DOHH2 (cell line): ENCODE data around the gene MYG1.
A peak's percentile ranks its signal among the peaks of the same experiment; 100 is the strongest.

Experiments used
- H3F3A ChIP-seq: fragments of 200-600 bp; sonication (generic), shearing (Covaris generic); 2 replicates; pipeline ENCODE4 v1.6.0; 2016; ENCODE audit warnings: antibody characterized with exemption, mild to moderate bottlenecking; ENCODE audit not compliant: control insufficient read depth, insufficient read depth
- H3K27ac ChIP-seq: fragments of 200-600 bp; sonication (generic); 2 replicates; pipeline ENCODE4 v1.5.1; 2014; ENCODE audit warnings: low read depth, mild to moderate bottlenecking, low read length, moderate library complexity
- H3K27me3 ChIP-seq: fragments of 200-600 bp; sonication (generic); 2 replicates; pipeline ENCODE4 v1.6.1; 2014; ENCODE audit warnings: mild to moderate bottlenecking, low read length, mixed read lengths; ENCODE audit not compliant: control insufficient read depth
- H3K36me3 ChIP-seq: fragments of 200-600 bp; sonication (generic); 2 replicates; pipeline ENCODE4 v1.6.1; 2014; ENCODE audit warnings: mild to moderate bottlenecking, low read length, moderate library complexity, mixed read lengths; ENCODE audit not compliant: control insufficient read depth
- H3K4me1 ChIP-seq: fragments of 200-600 bp; sonication (generic); 2 replicates; pipeline ENCODE4 v1.6.1; 2014; ENCODE audit warnings: mild to moderate bottlenecking, low read length, mixed read lengths; ENCODE audit not compliant: control insufficient read depth
- H3K4me2 ChIP-seq: fragments of 200-600 bp; sonication (generic); 2 replicates; pipeline ENCODE4 v1.6.0; 2014; ENCODE audit warnings: mild to moderate bottlenecking, low read length, moderate library complexity
- H3K4me3 ChIP-seq: fragments of 200-600 bp; sonication (generic); 2 replicates; pipeline ENCODE4 v1.5.1; 2014; ENCODE audit warnings: mild to moderate bottlenecking, low read length, mixed read lengths
- H3K79me2 ChIP-seq: fragments of 200-600 bp; sonication (generic); 2 replicates; pipeline ENCODE4 v1.6.1; 2014; ENCODE audit warnings: mild to moderate bottlenecking, low read length, mixed read lengths; ENCODE audit not compliant: control insufficient read depth
- H3K9me2 ChIP-seq: fragments of 200-600 bp; sonication (generic); replicated peaks from 2 replicates; pipeline ENCODE4 v1.6.1; 2014; ENCODE audit warnings: mild to moderate bottlenecking, low read length, mixed read lengths; ENCODE audit not compliant: control insufficient read depth
- H3K9me3 ChIP-seq: fragments of 200-600 bp; sonication (generic); 2 replicates; pipeline ENCODE4 v1.6.1; 2014; ENCODE audit warnings: antibody characterized with exemption, low read length, mixed read lengths; ENCODE audit not compliant: control insufficient read depth, insufficient read depth
- H4K20me1 ChIP-seq: fragments of 200-600 bp; sonication (generic); 2 replicates; pipeline ENCODE4 v1.6.0; 2014; ENCODE audit warnings: low read depth, mild to moderate bottlenecking, antibody characterized with exemption, low read length, moderate library complexity; ENCODE audit not compliant: control insufficient read depth, insufficient read depth
- EZH2phosphoT487 ChIP-seq: fragments of 200-600 bp; sonication (generic); IDR thresholded peaks from 2 replicates; pipeline ENCODE4 v1.6.1; 2017; ENCODE audit warnings: borderline replicate concordance, mild to moderate bottlenecking, antibody characterized with exemption, low read length, moderate library complexity, mixed read lengths
- TF ChIP-seq, protein P1 (sequence below): fragments of 200-600 bp; sonication (generic); IDR thresholded peaks from one replicate; pipeline ENCODE4 v1.5.1; 2014; ENCODE audit warnings: antibody characterized with exemption, mild to moderate bottlenecking, low read depth, low read length; ENCODE audit not compliant: poor library complexity, severe bottlenecking

The MYG1 gene

DNA sequence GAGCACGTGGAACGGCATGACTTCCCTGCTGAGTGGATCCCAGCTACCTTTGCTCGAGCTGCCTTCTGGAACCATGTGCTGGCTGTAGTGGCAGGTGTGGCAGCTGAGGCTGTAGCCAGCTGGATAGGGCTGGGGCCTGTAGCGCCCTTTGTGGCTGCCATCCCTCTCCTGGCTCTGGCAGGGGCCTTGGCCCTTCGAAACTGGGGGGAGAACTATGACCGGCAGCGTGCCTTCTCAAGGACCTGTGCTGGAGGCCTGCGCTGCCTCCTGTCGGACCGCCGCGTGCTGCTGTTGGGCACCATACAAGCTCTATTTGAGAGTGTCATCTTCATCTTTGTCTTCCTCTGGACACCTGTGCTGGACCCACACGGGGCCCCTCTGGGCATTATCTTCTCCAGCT, 46.2 kb upstream of the MYG1 start:
- Histone ChIP-seq H3K27me3 (no peaks in the 10 kb centered on the region), H3K4me3 (peak overlapping the region; percentile 99)
- no peak for TF ChIP-seq EZH2phosphoT487
- TF ChIP-seq, protein P1, sequence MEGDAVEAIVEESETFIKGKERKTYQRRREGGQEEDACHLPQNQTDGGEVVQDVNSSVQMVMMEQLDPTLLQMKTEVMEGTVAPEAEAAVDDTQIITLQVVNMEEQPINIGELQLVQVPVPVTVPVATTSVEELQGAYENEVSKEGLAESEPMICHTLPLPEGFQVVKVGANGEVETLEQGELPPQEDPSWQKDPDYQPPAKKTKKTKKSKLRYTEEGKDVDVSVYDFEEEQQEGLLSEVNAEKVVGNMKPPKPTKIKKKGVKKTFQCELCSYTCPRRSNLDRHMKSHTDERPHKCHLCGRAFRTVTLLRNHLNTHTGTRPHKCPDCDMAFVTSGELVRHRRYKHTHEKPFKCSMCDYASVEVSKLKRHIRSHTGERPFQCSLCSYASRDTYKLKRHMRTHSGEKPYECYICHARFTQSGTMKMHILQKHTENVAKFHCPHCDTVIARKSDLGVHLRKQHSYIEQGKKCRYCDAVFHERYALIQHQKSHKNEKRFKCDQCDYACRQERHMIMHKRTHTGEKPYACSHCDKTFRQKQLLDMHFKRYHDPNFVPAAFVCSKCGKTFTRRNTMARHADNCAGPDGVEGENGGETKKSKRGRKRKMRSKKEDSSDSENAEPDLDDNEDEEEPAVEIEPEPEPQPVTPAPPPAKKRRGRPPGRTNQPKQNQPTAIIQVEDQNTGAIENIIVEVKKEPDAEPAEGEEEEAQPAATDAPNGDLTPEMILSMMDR, result no peak

DNA sequence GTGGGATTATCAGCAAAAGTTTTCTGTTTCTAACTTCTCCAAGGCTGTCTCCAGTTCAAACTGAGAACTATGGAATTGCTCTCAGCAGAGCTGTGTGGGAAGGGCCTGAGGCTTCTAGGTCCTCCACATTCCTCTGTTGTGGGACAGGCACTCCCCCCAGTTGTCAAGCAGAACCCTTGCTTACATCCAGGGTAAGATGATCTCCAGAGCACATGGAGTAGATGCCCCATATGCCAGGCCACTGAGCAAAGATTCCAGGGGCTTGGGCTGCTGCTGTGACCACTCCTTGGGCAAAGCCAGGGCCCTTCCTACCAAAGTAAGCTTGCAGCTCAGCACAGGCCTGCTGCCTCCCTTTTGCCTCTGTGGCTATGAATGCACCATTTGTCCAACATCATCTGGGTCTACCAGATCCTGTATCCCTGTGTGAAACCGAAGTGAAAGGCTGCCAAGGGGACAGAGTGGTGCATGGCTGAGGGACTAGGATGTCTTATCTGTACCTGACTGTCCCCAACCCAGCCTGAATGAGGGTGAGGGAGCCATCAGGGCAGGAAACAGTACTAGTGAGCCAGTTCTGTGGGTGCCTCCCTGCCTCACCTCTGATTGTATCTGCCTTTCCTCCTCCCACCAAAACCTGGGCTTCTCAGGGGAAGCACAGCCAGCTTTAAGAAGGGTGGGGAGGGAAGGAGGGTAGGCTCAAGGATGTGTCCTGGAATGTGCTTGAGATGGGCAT, 44.5 kb upstream of the MYG1 start:
- no peaks in the 10 kb centered on the region for H3K9me3 ChIP-seq
- no peaks in the 10 kb centered on the region for H4K20me1 ChIP-seq
- H3K9me2 ChIP-seq, result no peaks in the 10 kb centered on the region
- no peaks in the 10 kb centered on the region for H3K27me3 ChIP-seq
- peaks cover 40% of the 10 kb centered on the region for H3K79me2 ChIP-seq
- H3K4me2 ChIP-seq, result peak overlapping the region; percentile 59
- H3K27ac ChIP-seq, result peak overlapping the region; percentile 77
- peaks cover 21% of the 10 kb centered on the region for H3K36me3 ChIP-seq
- H3K4me3 ChIP-seq, result peak overlapping the region; percentile 47
- H3K4me1 ChIP-seq, result peaks cover 67% of the 10 kb centered on the region
- no peak for TF ChIP-seq EZH2phosphoT487
- TF ChIP-seq, protein P1, result no peak
- H3F3A ChIP-seq, result peaks cover 7% of the 10 kb centered on the region

More for the DNA sequence above, 46.2 kb upstream of the MYG1 start:
- Histone ChIP-seq H3K27ac (no peak overlapping the region), H3K36me3 (peaks cover 21% of the 10 kb centered on the region), H3K4me2 (peak overlapping the region; percentile 100), H3K9me2 (no peaks in the 10 kb centered on the region), H3F3A (peaks cover 7% of the 10 kb centered on the region), H4K20me1 (no peaks in the 10 kb centered on the region), H3K4me1 (peaks cover 50% of the 10 kb centered on the region), H3K9me3 (no peaks in the 10 kb centered on the region), H3K79me2 (peaks cover 40% of the 10 kb centered on the region)

DNA sequence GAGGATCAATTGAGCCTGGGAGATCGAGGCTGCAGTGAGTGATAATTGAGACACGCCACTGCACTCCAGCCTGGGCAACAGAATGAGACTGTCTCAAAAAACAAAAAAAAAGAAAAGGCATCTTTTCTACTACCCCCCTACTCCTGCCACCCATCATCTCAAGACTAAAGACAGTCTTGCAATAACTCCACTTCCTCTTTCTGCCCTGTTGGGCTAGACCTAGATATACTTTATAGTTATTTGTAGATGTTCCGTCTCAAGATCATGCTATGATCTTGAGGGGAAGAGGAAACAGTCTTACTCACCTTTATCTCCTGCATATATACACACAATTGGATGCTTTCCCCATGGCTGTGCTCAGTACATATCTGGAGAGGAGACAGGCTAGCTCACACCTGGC, 43.5 kb upstream of the MYG1 start:
- no peak for TF ChIP-seq EZH2phosphoT487
- TF ChIP-seq, protein P1, result no peak
- no peaks in the 10 kb centered on the region for H3K27me3 ChIP-seq
- H3K4me1 ChIP-seq, result peaks cover 67% of the 10 kb centered on the region
- H3K4me2 ChIP-seq, result peak overlapping the region; percentile 59
- no peaks in the 10 kb centered on the region for H3K9me3 ChIP-seq
- peak overlapping the region; percentile 47 for H3K4me3 ChIP-seq
- H4K20me1 ChIP-seq, result no peaks in the 10 kb centered on the region
- H3K36me3 ChIP-seq, result peaks cover 21% of the 10 kb centered on the region
- H3F3A ChIP-seq, result peaks cover 7% of the 10 kb centered on the region
- peak overlapping the region; percentile 77 for H3K27ac ChIP-seq
- H3K9me2 ChIP-seq, result no peaks in the 10 kb centered on the region
- peaks cover 40% of the 10 kb centered on the region for H3K79me2 ChIP-seq
